GM23248 (cell line): ENCODE measurements around the gene KCNJ12. TPM values are rescaled to one million over a fixed set of nuclear protein-coding genes. Genes with fewer than 3 reads are reported as not detected.

Experiments
- DNase-seq: peaks from one replicate; pipeline ENCODE4 v3.0.0-alpha.2; 2015
- H2AFZ ChIP-seq: fragments of 200-600 bp; sonication (generic); 2 replicates; pipeline ENCODE4 v1.6.1; 2016; ENCODE audit warnings: antibody characterized with exemption
- H3F3A ChIP-seq: fragments of 200-600 bp; sonication (generic); 2 replicates; pipeline ENCODE4 v1.6.1; 2016; ENCODE audit warnings: mild to moderate bottlenecking, antibody characterized with exemption, mixed run types; ENCODE audit not compliant: insufficient read depth
- H3K27ac ChIP-seq: fragments of 200-600 bp; sonication (generic); 2 replicates; pipeline ENCODE4 v1.5.1; 2016; ENCODE audit warnings: mild to moderate bottlenecking
- H3K27me3 ChIP-seq: fragments of 200-600 bp; sonication (generic); replicated peaks from 2 replicates; pipeline ENCODE4 v1.6.1; 2016; ENCODE audit warnings: mild to moderate bottlenecking; ENCODE audit not compliant: insufficient read depth
- H3K36me3 ChIP-seq: fragments of 200-600 bp; sonication (generic); 2 replicates; pipeline ENCODE4 v1.6.1; 2016; ENCODE audit warnings: low read depth, mild to moderate bottlenecking
- H3K4me1 ChIP-seq: fragments of 200-600 bp; sonication (generic); 2 replicates; pipeline ENCODE4 v1.6.1; 2016; ENCODE audit warnings: mild to moderate bottlenecking; ENCODE audit not compliant: insufficient read depth
- H3K4me2 ChIP-seq: fragments of 200-600 bp; sonication (generic); one replicate; pipeline ENCODE4 v1.6.1; 2016; ENCODE audit warnings: mild to moderate bottlenecking; ENCODE audit not compliant: unreplicated experiment
- H3K4me3 ChIP-seq: fragments of 200-600 bp; sonication (generic); 2 replicates; pipeline ENCODE4 v1.5.1; 2016; ENCODE audit warnings: mild to moderate bottlenecking
- H3K79me2 ChIP-seq: fragments of 200-600 bp; sonication (generic); 2 replicates; pipeline ENCODE4 v1.6.1; 2016; ENCODE audit warnings: mild to moderate bottlenecking; ENCODE audit not compliant: insufficient read depth
- H3K9ac ChIP-seq: fragments of 200-600 bp; sonication (generic); 2 replicates; pipeline ENCODE4 v1.6.1; 2016; ENCODE audit warnings: mild to moderate bottlenecking
- H3K9me2 ChIP-seq: fragments of 200-600 bp; sonication (generic); 2 replicates; pipeline ENCODE4 v1.6.1; 2016; ENCODE audit warnings: mixed run types, mild to moderate bottlenecking, moderate library complexity; ENCODE audit not compliant: insufficient read depth
- H3K9me3 ChIP-seq: fragments of 200-600 bp; sonication (generic); one replicate; pipeline ENCODE4 v1.6.1; 2017; ENCODE audit warnings: low read depth
- H4K20me1 ChIP-seq: fragments of 200-600 bp; sonication (generic); 2 replicates; pipeline ENCODE4 v1.6.0; 2016; ENCODE audit not compliant: insufficient read depth
- EZH2 ChIP-seq: fragments of 200-600 bp; sonication (generic); IDR thresholded peaks from 2 replicates; pipeline ENCODE4 v1.6.1; 2018; ENCODE audit warnings: antibody characterized with exemption, mild to moderate bottlenecking; ENCODE audit not compliant: insufficient read depth, poor library complexity, severe bottlenecking
- EZH2phosphoT487 ChIP-seq: fragments of 200-600 bp; sonication (generic); IDR thresholded peaks from 2 replicates; pipeline ENCODE4 v1.6.1; 2018; ENCODE audit warnings: antibody characterized with exemption, moderate library complexity, mild to moderate bottlenecking, low read depth; ENCODE audit not compliant: insufficient read depth
- WGBS, 2 experiments: methylation state at CpG; one replicate each; pipeline ENCODE4 v1.1.6; 2015 to 2017; ENCODE audit warnings: low lambda C conversion rate in 2 of 2, low coverage in 1 of 2; ENCODE audit errors: missing lambda C conversion rate in 2 of 2; 5-methylcytosine and 5-hydroxymethylcytosine counted together
- in situ Hi-C: fragments of 300-500 bp; cut with MboI; formaldehyde crosslinking; loops from 2 replicates; pipeline ENCODE4 v1.15.0; 2020
- polyA plus RNA-seq: library from polyadenylated mRNA; unstranded; fragments of >200 nt; fragmentation: Nextera tagmentation; extraction: Ambion mirVana; gene quantifications from 2 replicates; pipeline ENCODE4 v1.2.1, GENCODE V29; 2016
- total RNA-seq: library from RNA; depleted of rRNA; stranded (reverse); fragments of >200 nt; shearing (Covaris generic); gene quantifications from 2 replicates; pipeline ENCODE4 v1.2.3, GENCODE V29; 2014

KCNJ12 gene
- total and polyA plus RNA-seq, 2 experiments from 2014 or later, result 0.29 to 0.54 TPM

DNA sequence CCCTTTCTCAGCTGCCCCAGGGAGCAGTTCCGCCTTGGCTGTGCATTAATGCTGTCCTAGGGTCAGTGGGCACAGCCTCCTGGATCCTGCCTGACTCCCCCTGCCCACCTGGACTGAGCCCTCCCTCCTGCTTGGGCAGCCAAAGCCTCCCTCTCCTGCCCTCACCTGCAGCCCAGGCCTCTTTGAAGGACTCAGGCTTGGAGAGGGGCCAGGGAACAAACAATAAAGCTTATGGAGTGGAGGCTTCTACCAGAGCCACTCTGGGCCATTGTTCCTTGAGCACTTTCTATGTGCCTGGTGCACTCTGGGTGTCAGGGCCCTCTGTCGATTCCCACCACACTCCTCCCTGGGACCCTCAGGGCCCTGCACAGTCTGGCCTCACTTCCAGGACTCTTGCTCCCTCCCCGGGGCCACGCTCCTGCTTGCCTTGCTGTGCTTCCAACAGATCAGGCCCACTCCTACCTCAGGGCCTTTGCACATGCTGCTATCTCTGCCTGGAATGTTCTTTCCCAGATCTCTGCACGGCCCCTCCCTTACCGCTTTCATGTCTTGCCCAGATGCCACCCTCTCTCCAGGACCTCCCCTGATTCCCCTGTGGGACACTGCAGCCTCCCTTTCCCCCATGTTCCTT, 5.0 kb downstream of the KCNJ12 start:
- H3K4me2 ChIP-seq, result no peak overlapping the region
- no peaks in the 10 kb centered on the region for H3F3A ChIP-seq
- H3K9me2 ChIP-seq, result no peaks in the 10 kb centered on the region
- WGBS, 2 experiments, result 88 to 96% methylated on average over 6 of the region's 6 CpGs
- no peak overlapping the region for H3K27ac ChIP-seq
- TF ChIP-seq EZH2phosphoT487, result no peak
- TF ChIP-seq EZH2, result no peak
- no peak overlapping the region for H3K4me3 ChIP-seq
- no peaks in the 10 kb centered on the region for H3K36me3 ChIP-seq
- in situ Hi-C loops, result no loop called here
- peaks cover 8% of the 10 kb centered on the region for H3K4me1 ChIP-seq
- H3K27me3 ChIP-seq, result peaks cover 4% of the 10 kb centered on the region; the same call in 1 of the 2 replicates
- no peak overlapping the region for H2AFZ ChIP-seq
- DNase-seq, result no peak
- no peaks in the 10 kb centered on the region for H3K79me2 ChIP-seq
- no peak overlapping the region for H3K9ac ChIP-seq
- no peaks in the 10 kb centered on the region for H4K20me1 ChIP-seq
- H3K9me3 ChIP-seq, result no peaks in the 10 kb centered on the region

DNA sequence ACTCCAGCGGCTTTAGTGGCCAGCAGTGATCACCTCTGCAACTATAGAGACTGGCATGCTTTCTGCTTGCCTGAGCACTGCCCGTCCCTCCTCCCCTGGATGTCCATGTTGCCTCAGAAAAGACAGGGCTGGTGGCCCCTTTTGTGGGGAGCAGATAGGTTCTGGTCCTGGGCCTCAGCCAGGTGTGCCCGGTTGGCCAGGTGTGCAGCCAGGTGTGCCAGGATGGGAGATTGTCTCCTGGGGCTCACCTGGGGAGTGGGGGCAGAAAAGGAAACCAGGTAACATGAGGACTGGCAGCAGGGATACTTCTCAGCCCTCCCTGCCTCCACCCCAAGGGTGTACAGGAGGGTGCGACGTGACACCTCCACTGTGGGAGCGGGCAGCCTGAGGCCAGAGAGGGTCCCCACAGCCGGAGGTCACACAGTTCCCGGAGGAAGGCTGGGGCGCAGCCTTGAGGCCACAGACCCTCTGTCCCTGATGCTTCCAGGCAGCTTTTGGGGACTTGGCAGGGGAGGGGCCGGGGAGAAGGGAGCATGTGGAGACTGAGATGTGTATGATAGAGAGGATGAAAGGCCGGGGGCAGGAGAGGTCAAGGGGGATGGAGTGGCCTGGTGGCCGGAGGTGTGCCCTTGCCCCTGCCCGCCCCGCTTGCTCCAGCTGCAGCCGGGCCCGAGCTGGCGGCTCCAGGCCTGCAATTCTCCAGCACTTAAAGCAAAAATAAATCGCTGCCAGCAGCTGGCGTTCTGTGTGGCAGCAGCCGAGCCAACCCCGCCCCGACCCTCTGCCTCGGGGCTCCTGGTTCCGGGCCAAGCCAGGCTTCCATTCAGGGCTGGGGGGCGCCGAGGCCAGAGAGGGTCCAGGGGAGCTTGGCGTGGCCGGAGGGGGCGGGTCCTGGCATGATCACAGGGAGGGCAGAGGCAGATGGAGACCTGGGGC, 6.7 kb downstream of the KCNJ12 start:
- TF ChIP-seq EZH2 (no peak), EZH2phosphoT487 (no peak)
- H3K79me2 ChIP-seq, result no peaks in the 10 kb centered on the region
- no peaks in the 10 kb centered on the region for H3F3A ChIP-seq
- H3K9ac ChIP-seq, result no peak overlapping the region
- 34 to 42% methylated on average over 27 to 29 of the region's 29 CpGs for WGBS, 2 experiments
- H3K9me3 ChIP-seq, result no peaks in the 10 kb centered on the region
- no peak overlapping the region for H3K4me3 ChIP-seq
- no peaks in the 10 kb centered on the region for H4K20me1 ChIP-seq
- H3K27me3 ChIP-seq, result no peaks in the 10 kb centered on the region; the same call in 1 of the 2 replicates
- no peak for DNase-seq
- H3K27ac ChIP-seq, result no peak overlapping the region
- no peak overlapping the region for H3K4me2 ChIP-seq
- H3K36me3 ChIP-seq, result no peaks in the 10 kb centered on the region
- in situ Hi-C loops, result no loop called here
- H3K9me2 ChIP-seq, result no peaks in the 10 kb centered on the region
- no peak overlapping the region for H2AFZ ChIP-seq
- H3K4me1 ChIP-seq, result no peaks in the 10 kb centered on the region

DNA sequence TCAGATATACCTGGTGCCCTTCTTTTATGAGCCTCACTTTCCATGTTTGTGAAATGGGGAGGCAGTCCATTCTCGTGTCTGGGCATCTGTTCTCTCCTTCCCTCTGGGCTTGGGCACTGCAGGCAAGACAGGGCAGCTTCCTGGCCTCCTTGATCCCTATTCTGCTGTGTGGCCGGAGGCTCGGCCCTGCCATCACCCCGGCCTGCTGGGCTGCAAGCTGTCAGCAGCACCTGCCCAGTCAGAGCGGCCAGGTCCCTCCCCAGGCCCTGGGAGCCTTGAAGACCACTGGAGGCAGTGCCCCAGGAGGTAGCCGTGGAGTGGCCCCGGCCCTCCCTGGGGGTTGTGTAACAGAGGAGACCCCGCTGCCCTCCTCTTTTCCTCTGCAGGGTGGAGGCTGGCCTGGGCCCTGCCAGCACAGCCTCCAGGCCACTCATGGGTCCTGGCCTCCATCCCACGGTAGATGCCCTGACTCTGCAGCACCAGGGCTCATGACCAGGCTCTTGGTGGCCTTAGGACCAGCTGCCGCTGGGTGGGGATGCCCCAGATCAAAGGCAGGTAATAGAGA, 9.2 kb downstream of the KCNJ12 start:
- DNase-seq, result no peak
- in situ Hi-C loops, result no loop called here
- no peaks in the 10 kb centered on the region for H3K9me2 ChIP-seq
- H3K27me3 ChIP-seq, result no peaks in the 10 kb centered on the region
- no peaks in the 10 kb centered on the region for H3K79me2 ChIP-seq
- H3K4me1 ChIP-seq, result no peaks in the 10 kb centered on the region
- TF ChIP-seq EZH2 (no peak), EZH2phosphoT487 (no peak)
- H3K4me2 ChIP-seq, result no peak overlapping the region
- no peak overlapping the region for H3K9ac ChIP-seq
- no peaks in the 10 kb centered on the region for H3K36me3 ChIP-seq
- no peak overlapping the region for H3K27ac ChIP-seq
- no peaks in the 10 kb centered on the region for H3F3A ChIP-seq
- no peaks in the 10 kb centered on the region for H4K20me1 ChIP-seq
- 52 to 53% methylated on average over 9 to 10 of the region's 10 CpGs for WGBS, 2 experiments
- H3K4me3 ChIP-seq, result no peak overlapping the region
- H2AFZ ChIP-seq, result no peak overlapping the region
- no peaks in the 10 kb centered on the region for H3K9me3 ChIP-seq

DNA sequence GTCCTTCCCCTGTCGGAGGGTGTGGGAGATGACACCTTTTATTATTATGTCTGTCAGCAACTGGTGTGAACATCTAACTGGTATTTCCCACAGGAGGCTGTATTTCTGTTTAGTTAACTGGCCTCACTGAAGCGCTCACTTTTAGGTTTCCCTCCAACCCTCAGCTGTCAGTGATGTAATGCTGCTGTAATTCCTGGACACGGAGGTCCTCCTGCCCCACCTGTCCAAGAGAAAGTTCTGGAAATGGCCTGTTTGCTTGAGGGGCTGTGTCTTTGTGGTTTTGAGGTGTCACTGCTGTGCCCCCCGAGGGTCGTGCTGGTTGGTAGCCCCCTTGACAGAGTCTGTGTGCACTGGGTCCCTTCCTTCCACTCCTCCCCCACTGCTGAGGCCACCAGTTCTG, 11.5 kb downstream of the KCNJ12 start:
- H3K36me3 ChIP-seq, result no peaks in the 10 kb centered on the region
- 65 to 74% methylated on average over 5 of the region's 5 CpGs for WGBS, 2 experiments
- in situ Hi-C loops, result no loop called here
- H3K9me2 ChIP-seq, result no peaks in the 10 kb centered on the region
- H3F3A ChIP-seq, result no peaks in the 10 kb centered on the region
- H3K27me3 ChIP-seq, result no peaks in the 10 kb centered on the region
- H3K4me2 ChIP-seq, result no peak overlapping the region
- TF ChIP-seq EZH2phosphoT487 (no peak), EZH2 (no peak)
- H4K20me1 ChIP-seq, result no peaks in the 10 kb centered on the region
- H3K79me2 ChIP-seq, result no peaks in the 10 kb centered on the region
- no peak for DNase-seq
- no peak overlapping the region for H2AFZ ChIP-seq
- H3K4me3 ChIP-seq, result no peak overlapping the region
- H3K4me1 ChIP-seq, result no peaks in the 10 kb centered on the region
- H3K27ac ChIP-seq, result no peak overlapping the region
- no peak overlapping the region for H3K9ac ChIP-seq
- no peaks in the 10 kb centered on the region for H3K9me3 ChIP-seq
